Osteocyte (in vitro differentiated cells): Measurements from ENCODE around the gene WASHC2A. TPM values are rescaled to one million over a fixed set of nuclear protein-coding genes. Genes with fewer than 3 reads are reported as not detected.
"Not testable (repeated sequence)": the region's sequence is repeated elsewhere in the genome, so short reads cannot be mapped to it uniquely, and the experiment has no call there.

Experiments
- DNase-seq: peaks from one replicate; pipeline ENCODE4 v3.0.0; 2021; ENCODE audit warnings: mixed read lengths; ENCODE audit not compliant: unreplicated experiment; ENCODE audit errors: extremely low spot score
- H3K27ac Mint-ChIP-seq: one replicate; pipeline ENCODE4 v1.8.0; 2021; ENCODE audit warnings: mild to moderate bottlenecking, mixed read lengths; ENCODE audit not compliant: unreplicated experiment
- H3K27me3 Mint-ChIP-seq: one replicate; pipeline ENCODE4 v1.8.0; 2021; ENCODE audit warnings: mixed read lengths; ENCODE audit not compliant: unreplicated experiment
- H3K36me3 Mint-ChIP-seq: one replicate; pipeline ENCODE4 v1.8.0; 2021; ENCODE audit warnings: mixed read lengths; ENCODE audit not compliant: unreplicated experiment
- H3K4me1 Mint-ChIP-seq: one replicate; pipeline ENCODE4 v1.8.0; 2021; ENCODE audit warnings: mixed read lengths; ENCODE audit not compliant: unreplicated experiment
- H3K4me3 Mint-ChIP-seq: one replicate; pipeline ENCODE4 v1.8.0; 2021; ENCODE audit warnings: mild to moderate bottlenecking, moderate library complexity, mixed read lengths; ENCODE audit not compliant: unreplicated experiment
- H3K9me3 Mint-ChIP-seq: one replicate; pipeline ENCODE4 v1.8.0; 2021; ENCODE audit warnings: mixed read lengths; ENCODE audit not compliant: unreplicated experiment
- total RNA-seq: library from RNA; stranded (reverse); gene quantifications from 2 replicates; pipeline ENCODE4 v1.2.1, GENCODE V29; 2021

The WASHC2A gene
- total RNA-seq, 1 donor from 2014 or later = 58.2 TPM

GRCh38 chr10:50095402-50095801 lies 27.6 kb downstream of the WASHC2A start:
- DNase-seq, H3K9me3 Mint-ChIP-seq: not testable (repeated sequence)

DNA sequence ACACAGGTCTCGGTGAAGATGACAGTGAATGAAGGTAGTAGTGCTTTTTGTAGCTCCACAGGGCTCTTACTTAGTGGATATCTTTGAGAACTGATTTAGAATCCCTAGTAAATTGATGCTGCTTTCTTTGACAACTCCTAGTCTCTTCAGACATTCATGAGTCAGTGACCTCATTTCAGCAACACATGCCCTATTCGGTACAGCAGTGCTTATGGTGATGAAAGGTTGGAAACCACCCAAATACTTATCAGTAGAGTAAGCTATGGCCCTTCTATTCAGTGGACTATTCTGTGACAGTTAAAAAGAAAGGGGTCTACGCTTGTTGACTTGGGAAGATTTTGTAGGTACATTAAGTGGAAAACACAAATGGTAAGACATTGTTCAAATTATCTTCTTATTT lies 29.0 kb downstream of the WASHC2A start:
- H3K4me3 Mint-ChIP-seq, H3K27me3 Mint-ChIP-seq, H3K9me3 Mint-ChIP-seq, DNase-seq, H3K27ac Mint-ChIP-seq, H3K4me1 Mint-ChIP-seq: not testable (repeated sequence)
- H3K36me3 Mint-ChIP-seq = peaks cover 15% of the 10 kb centered on the region

More at GRCh38 chr10:50095402-50095801, 27.6 kb downstream of the WASHC2A start:
- not testable (repeated sequence) for H3K4me1 Mint-ChIP-seq, H3K27ac Mint-ChIP-seq, H3K27me3 Mint-ChIP-seq, H3K36me3 Mint-ChIP-seq, H3K4me3 Mint-ChIP-seq

- not testable (repeated sequence) for H3K4me1 Mint-ChIP-seq, H3K27ac Mint-ChIP-seq, H3K4me3 Mint-ChIP-seq, H3K27me3 Mint-ChIP-seq, DNase-seq, H3K9me3 Mint-ChIP-seq
- peaks cover 17% of the 10 kb centered on the region for H3K36me3 Mint-ChIP-seq
These were observed 30.9 kb downstream of the WASHC2A start for GRCh38 chr10:50098645-50099044.

DNA sequence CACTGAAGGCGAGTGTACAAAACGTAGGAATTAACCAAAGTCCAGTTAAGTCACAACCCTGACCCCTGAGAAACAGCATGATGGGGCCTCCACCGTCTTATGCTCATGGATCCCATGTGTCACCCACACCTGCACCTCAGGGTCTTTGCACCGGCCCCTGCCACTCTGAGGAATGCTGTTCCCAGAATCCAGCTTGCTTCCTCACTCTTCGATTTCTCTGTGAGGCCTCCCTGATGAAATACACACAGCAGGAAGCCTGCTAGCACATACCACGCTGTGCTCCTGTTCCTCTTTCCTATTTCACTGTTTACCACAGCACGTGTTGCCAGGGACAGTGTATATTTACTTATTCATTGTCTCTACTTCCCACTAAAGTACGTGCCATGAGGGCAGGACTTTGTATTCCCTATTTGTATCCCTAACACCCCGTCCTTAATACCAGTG lies 33.4 kb downstream of the WASHC2A start:
- DNase-seq = peak; percentile 79
- H3K4me3 Mint-ChIP-seq, H3K4me1 Mint-ChIP-seq, H3K27me3 Mint-ChIP-seq, H3K9me3 Mint-ChIP-seq, H3K27ac Mint-ChIP-seq: not testable (repeated sequence)
- H3K36me3 Mint-ChIP-seq = peaks cover 14% of the 10 kb centered on the region

DNA sequence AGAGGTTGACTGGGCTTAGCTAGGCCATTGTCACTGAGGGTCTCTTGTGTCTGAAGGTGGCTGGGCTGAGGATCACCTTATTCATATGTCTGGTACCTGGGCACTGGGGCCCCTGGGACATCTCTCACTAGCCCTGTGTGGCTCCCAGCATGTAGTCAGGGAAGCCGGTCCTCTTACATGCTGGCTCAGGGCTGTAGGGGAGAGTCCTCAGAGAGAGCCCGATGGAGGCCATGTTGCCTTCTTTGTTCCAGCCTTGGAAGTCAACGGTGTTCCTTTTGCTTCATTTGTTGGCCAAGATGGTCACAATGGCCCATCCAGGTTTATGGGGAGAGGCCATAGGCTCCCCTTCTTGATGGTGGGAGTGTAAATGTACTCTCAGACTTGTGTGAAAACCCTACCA lies 34.0 kb downstream of the WASHC2A start:
- DNase-seq, H3K4me1 Mint-ChIP-seq, H3K27me3 Mint-ChIP-seq, H3K9me3 Mint-ChIP-seq, H3K27ac Mint-ChIP-seq, H3K4me3 Mint-ChIP-seq: not testable (repeated sequence)
- H3K36me3 Mint-ChIP-seq = peaks cover 14% of the 10 kb centered on the region

- H3K9me3 Mint-ChIP-seq, H3K27ac Mint-ChIP-seq, DNase-seq, H3K4me1 Mint-ChIP-seq, H3K4me3 Mint-ChIP-seq, H3K27me3 Mint-ChIP-seq: not testable (repeated sequence)
- H3K36me3 Mint-ChIP-seq = peaks cover 16% of the 10 kb centered on the region
These were observed 34.5 kb downstream of the WASHC2A start for GRCh38 chr10:50102267-50102666.

GRCh38 chr10:50108999-50109698 lies 41.4 kb downstream of the WASHC2A start:
- H3K9me3 Mint-ChIP-seq, H3K27ac Mint-ChIP-seq, H3K27me3 Mint-ChIP-seq, DNase-seq, H3K4me3 Mint-ChIP-seq, H3K36me3 Mint-ChIP-seq, H3K4me1 Mint-ChIP-seq: not testable (repeated sequence)

- not testable (repeated sequence) for H3K4me1 Mint-ChIP-seq, H3K4me3 Mint-ChIP-seq, DNase-seq, H3K27me3 Mint-ChIP-seq, H3K27ac Mint-ChIP-seq, H3K9me3 Mint-ChIP-seq, H3K36me3 Mint-ChIP-seq
These were observed 44.8 kb downstream of the WASHC2A start for GRCh38 chr10:50112419-50113112.

DNA sequence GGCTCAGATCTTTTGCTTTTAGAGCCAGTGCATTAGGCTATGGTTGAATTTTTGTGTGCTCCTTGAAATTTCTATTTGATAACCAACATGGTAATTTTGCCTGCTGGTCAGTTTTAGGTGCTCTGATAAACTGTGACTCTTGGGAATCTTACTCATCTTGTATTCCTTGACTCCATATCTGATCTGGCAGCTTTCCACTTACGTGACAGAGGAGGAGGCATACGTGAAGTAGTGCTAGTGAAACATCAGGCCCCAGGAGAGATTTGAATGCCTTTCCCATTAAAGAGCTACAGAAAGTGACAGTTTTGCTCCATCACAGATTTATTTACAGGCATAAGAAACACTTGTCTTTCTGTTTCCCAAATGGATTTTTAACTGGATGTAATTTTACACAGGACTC lies 59.0 kb downstream of the WASHC2A start:
- H3K4me3 Mint-ChIP-seq, H3K27me3 Mint-ChIP-seq, H3K9me3 Mint-ChIP-seq, H3K4me1 Mint-ChIP-seq, H3K27ac Mint-ChIP-seq, DNase-seq: not testable (repeated sequence)
- peaks cover 33% of the 10 kb centered on the region for H3K36me3 Mint-ChIP-seq

GRCh38 chr10:50127770-50128292 lies 60.1 kb downstream of the WASHC2A start:
- H3K36me3 Mint-ChIP-seq = peaks cover 38% of the 10 kb centered on the region
- not testable (repeated sequence) for H3K4me1 Mint-ChIP-seq, H3K4me3 Mint-ChIP-seq

DNA sequence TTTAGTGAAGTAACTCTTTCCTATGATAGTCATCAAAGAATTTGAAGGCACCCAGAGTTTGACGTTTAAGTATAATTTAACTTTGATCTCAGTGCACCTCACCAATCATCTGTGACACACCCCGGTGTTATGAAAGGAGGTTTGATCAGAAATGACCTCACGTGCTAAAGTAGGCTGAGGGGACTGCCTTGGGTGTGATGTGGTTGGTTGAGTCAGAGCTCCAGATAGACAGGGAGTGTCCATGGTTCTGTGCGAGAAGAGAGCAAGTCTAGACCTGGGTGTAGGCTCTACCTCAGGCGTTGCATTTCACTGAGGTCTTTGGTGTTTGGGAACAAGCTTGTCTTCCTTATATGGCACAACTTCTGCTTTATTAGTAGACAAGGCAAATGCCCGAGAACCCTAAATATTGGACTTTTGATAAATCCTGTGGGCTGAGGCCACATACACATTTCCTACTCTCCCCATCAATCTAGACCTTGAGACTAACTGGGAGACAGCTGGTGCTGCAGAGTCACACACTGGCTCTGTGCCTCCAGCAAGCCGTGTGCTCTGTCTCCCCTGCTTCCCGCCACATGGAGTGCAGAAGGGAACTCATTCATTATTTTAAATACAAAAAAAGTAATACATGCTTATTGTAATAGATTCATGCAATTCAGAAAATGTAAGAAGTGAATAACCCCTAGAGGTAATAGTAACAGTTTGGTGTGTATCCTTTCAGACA lies 63.7 kb downstream of the WASHC2A start:
- DNase-seq, H3K27me3 Mint-ChIP-seq, H3K27ac Mint-ChIP-seq, H3K4me3 Mint-ChIP-seq, H3K4me1 Mint-ChIP-seq, H3K9me3 Mint-ChIP-seq: not testable (repeated sequence)
- H3K36me3 Mint-ChIP-seq = peaks cover 45% of the 10 kb centered on the region

More at GRCh38 chr10:50127770-50128292, 60.1 kb downstream of the WASHC2A start:
- DNase-seq, H3K27ac Mint-ChIP-seq, H3K27me3 Mint-ChIP-seq, H3K9me3 Mint-ChIP-seq: not testable (repeated sequence)
